Keratinocyte (primary cell): ENCODE data around the gene AFDN. TPM values are rescaled to one million over a fixed set of nuclear protein-coding genes. Genes with fewer than 3 reads are reported as not detected.

Experiments used
- DNase-seq: peaks from one replicate; pipeline ENCODE4 v3.0.0-alpha.2; 2011; ENCODE audit warnings: low read depth, missing footprints, low spot score
- FAIRE-seq: peaks from 2 replicates; lab custom pipeline; 2011; peaks lifted over from hg19 to GRCh38; lab: Jason Lieb, UNC
- H2AFZ ChIP-seq: 2 replicates; pipeline ENCODE4 v1.6.0; 2012; ENCODE audit warnings: low read length, control low read depth, inconsistent platforms; ENCODE audit not compliant: control insufficient read depth
- H3K27ac ChIP-seq: 2 replicates; pipeline ENCODE4 v1.5.1; 2011; ENCODE audit warnings: low read length; ENCODE audit not compliant: control insufficient read depth, insufficient read depth
- H3K27me3 ChIP-seq: 3 replicates; pipeline ENCODE4 v1.6.0; 2011; ENCODE audit warnings: low read length; ENCODE audit not compliant: control insufficient read depth, insufficient read depth; ENCODE audit errors: extremely low read depth
- H3K36me3 ChIP-seq, 2 experiments: 2 replicates in 1 of 2; 3 replicates in 1 of 2; pipeline ENCODE4 v1.5.1; 2011; ENCODE audit warnings: low read length in 2 of 2, mild to moderate bottlenecking in 1 of 2; ENCODE audit not compliant: control insufficient read depth in 2 of 2, insufficient read depth in 2 of 2; ENCODE audit errors: extremely low read depth in 1 of 2
- H3K4me1 ChIP-seq: 3 replicates; pipeline ENCODE4 v1.5.1; 2011; ENCODE audit warnings: low read length; ENCODE audit not compliant: control insufficient read depth, insufficient read depth; ENCODE audit errors: extremely low read depth
- H3K4me2 ChIP-seq: 3 replicates; pipeline ENCODE4 v1.6.0; 2011; ENCODE audit warnings: low read depth, low read length; ENCODE audit not compliant: control insufficient read depth, insufficient read depth; ENCODE audit errors: extremely low read depth
- H3K4me3 ChIP-seq, 3 experiments: fragments of 200-600 bp in 1 of 3; sonication (generic) in 1 of 3; 2 replicates in 2 of 3; 3 replicates in 1 of 3; pipeline ENCODE4 v1.5.1; 2011 to 2016; ENCODE audit warnings: low read length in 3 of 3, mild to moderate bottlenecking in 3 of 3, control low read depth in 2 of 3, inconsistent platforms in 1 of 3, low read depth in 1 of 3, mixed read lengths in 1 of 3, mixed run types in 1 of 3, moderate library complexity in 1 of 3; ENCODE audit not compliant: control insufficient read depth in 2 of 3, insufficient read depth in 2 of 3; ENCODE audit errors: extremely low read depth in 1 of 3
- H3K79me2 ChIP-seq: 2 replicates; pipeline ENCODE4 v1.6.0; 2012; ENCODE audit warnings: low read length; ENCODE audit not compliant: control insufficient read depth, insufficient read depth
- H3K9ac ChIP-seq: 3 replicates; pipeline ENCODE4 v1.6.0; 2011; ENCODE audit warnings: low read length; ENCODE audit not compliant: control insufficient read depth, insufficient read depth; ENCODE audit errors: extremely low read depth
- H3K9me1 ChIP-seq: 3 replicates; pipeline ENCODE4 v1.6.0; 2011; ENCODE audit warnings: low read length; ENCODE audit not compliant: control insufficient read depth, insufficient read depth; ENCODE audit errors: extremely low read depth
- H3K9me3 ChIP-seq: 2 replicates; pipeline ENCODE4 v1.5.1; 2012; ENCODE audit warnings: low read depth, low read length; ENCODE audit not compliant: control insufficient read depth
- H4K20me1 ChIP-seq: 3 replicates; pipeline ENCODE4 v1.6.0; 2011; ENCODE audit warnings: low read length; ENCODE audit not compliant: control insufficient read depth, insufficient read depth; ENCODE audit errors: extremely low read depth
- EZH2 ChIP-seq: IDR thresholded peaks from one replicate; pipeline ENCODE4 v1.6.1; 2012; ENCODE audit warnings: inconsistent platforms, mild to moderate bottlenecking, low read length, moderate library complexity
- dilution Hi-C: fragments of 300-500 bp; cut with MboI; formaldehyde crosslinking; loops from one replicate; pipeline ENCODE4 v1.7.0; 2020; ENCODE audit warnings: low sequenced_read_pairs; ENCODE audit not compliant: extremely low pct_ligation_motif_present
- polyA plus RNA-seq, 5 experiments: library from polyadenylated mRNA; depleted of rRNA in 3 of 5; stranded (reverse) in 3 of 5; stranded (forward) in 1 of 5; unstranded in 1 of 5; fragments of >200 nt; gene quantifications; 1 replicate in 1 of 5; 2 replicates in 3 of 5; 3 replicates in 1 of 5; pipeline versions ENCODE4 v1.2.1 to v1.2.3, GENCODE V29; 2011 to 2012; ENCODE audit warnings: missing spikeins in 2 of 5, low read depth in 1 of 5, low replicate concordance in 1 of 5
- TF ChIP-seq, protein P1 (sequence below), 3 experiments: IDR thresholded peaks in 1 of 3; conservative IDR thresholded peaks in 1 of 3; optimal IDR thresholded peaks in 1 of 3; 2 replicates in 2 of 3; 3 replicates in 1 of 3; pipeline versions ENCODE3 to v1.5.1; 2011; ENCODE audit warnings: low read length in 3 of 3, mild to moderate bottlenecking in 3 of 3, moderate library complexity in 2 of 3, control low read depth in 1 of 3, inconsistent platforms in 1 of 3; ENCODE audit not compliant: insufficient read depth in 2 of 3; ENCODE audit errors: extremely low read depth in 1 of 3

Gene AFDN
- polyA plus RNA-seq, 1 donor (not counting 4 experiments of a cell fraction or from before 2014, with no cell fraction given) = 46.5 TPM

DNA sequence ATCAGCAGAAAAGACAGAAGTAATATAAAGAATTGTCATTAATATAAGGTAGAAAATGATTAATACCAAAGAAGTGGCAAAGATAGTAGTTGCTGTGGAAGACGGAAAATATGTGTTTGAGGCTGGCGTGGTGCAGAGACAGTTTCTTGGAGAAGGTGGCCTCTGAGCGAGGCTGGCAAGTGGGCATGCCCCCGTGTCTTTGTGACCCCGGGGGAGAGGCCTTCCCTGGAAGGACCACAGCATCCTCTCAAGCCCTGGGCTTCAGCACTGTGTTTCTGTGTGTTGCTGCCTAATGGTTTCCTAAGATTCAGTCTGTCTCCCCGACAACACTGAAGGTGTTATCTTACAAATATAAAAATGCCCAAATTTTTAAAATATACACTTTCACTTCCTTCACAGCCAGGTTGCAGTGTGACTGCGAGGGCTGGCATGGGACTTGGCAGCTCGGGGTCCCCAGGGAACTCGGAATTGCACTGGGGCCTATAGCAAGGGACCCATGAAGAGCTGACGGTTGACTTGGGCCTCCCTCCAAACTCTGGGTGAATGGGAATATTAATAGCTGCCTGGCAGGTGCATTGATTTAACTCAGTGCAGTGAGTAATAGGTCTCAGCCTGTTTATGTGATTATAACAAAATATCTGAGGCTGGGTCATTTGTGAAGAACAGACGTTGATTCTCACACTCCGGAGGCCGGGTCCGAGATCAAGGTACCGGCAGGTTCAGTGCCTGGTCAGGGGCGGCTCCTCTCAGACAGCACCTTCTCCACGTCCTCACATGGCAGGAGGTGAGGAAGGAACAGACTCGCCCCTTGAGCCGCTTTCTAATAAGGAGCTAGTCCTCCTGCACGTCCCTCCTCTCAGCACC is 47.4 kb upstream of the AFDN start:
- Histone ChIP-seq H3K27me3 (no peaks in the 10 kb centered on the region), H3K27ac (no peak overlapping the region), H3K36me3 (no peaks in the 10 kb centered on the region), H3K9me1 (no peaks in the 10 kb centered on the region), H4K20me1 (no peaks in the 10 kb centered on the region), H3K9ac (no peak overlapping the region), H3K79me2 (no peaks in the 10 kb centered on the region), H2AFZ (no peak overlapping the region), H3K4me1 (no peaks in the 10 kb centered on the region), H3K9me3 (no peaks in the 10 kb centered on the region), H3K4me2 (no peak overlapping the region), H3K4me3 (no peak overlapping the region)
- no peak for FAIRE-seq
- dilution Hi-C loops = no loop called here
- DNase-seq = no peak
- TF ChIP-seq EZH2 = no peak
- TF ChIP-seq, protein P1, sequence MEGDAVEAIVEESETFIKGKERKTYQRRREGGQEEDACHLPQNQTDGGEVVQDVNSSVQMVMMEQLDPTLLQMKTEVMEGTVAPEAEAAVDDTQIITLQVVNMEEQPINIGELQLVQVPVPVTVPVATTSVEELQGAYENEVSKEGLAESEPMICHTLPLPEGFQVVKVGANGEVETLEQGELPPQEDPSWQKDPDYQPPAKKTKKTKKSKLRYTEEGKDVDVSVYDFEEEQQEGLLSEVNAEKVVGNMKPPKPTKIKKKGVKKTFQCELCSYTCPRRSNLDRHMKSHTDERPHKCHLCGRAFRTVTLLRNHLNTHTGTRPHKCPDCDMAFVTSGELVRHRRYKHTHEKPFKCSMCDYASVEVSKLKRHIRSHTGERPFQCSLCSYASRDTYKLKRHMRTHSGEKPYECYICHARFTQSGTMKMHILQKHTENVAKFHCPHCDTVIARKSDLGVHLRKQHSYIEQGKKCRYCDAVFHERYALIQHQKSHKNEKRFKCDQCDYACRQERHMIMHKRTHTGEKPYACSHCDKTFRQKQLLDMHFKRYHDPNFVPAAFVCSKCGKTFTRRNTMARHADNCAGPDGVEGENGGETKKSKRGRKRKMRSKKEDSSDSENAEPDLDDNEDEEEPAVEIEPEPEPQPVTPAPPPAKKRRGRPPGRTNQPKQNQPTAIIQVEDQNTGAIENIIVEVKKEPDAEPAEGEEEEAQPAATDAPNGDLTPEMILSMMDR (optimal IDR thresholded peaks at IDR 0.05 in 1 of 3, IDR thresholded peaks at IDR 0.05 in 1 of 3, conservative IDR thresholded peaks at IDR 0.05 in 1 of 3; ENCODE audit: extremely low read depth in 1 of 3, insufficient read depth in 2 of 3, low read length in 3 of 3) = no peak

DNA sequence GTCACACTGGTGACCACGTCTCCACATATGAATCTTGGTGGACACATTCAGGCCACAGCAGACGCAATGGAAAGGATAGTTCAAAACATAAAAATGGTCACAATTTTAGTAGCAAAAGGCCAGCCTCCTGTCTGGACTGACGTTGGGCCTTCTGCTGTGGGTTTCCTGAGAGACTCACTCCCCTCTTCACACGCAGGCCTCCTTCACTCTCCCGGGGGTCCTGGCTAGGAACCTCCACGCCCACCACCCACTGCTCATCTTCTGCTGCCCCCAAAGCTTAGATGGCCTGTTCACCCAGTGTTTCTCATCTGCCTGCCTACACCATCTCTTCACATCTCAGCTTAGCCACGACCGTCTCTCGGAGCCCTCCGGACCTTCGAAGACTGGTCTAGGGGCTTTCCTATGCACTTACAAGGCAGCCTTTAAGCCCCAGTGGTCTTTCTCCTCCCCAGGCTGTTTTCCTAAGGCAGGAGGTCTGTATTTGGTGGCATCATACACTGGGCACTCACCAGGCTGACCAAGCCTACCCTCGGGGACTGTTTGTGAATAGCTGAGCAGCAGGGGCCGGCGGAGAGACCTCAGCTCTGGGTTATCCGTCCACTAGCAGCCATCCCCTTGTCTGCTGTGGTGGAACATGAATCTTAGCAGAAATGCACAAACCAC is 46.6 kb upstream of the AFDN start:
- no peaks in the 10 kb centered on the region for H3K4me1 ChIP-seq
- H3K9ac ChIP-seq = no peak overlapping the region
- no peaks in the 10 kb centered on the region for H3K79me2 ChIP-seq
- no peaks in the 10 kb centered on the region for H3K9me3 ChIP-seq
- H3K36me3 ChIP-seq = no peaks in the 10 kb centered on the region
- H3K9me1 ChIP-seq = no peaks in the 10 kb centered on the region
- no peak for DNase-seq
- no peak overlapping the region for H2AFZ ChIP-seq
- TF ChIP-seq EZH2 = no peak
- TF ChIP-seq, protein P1 (optimal IDR thresholded peaks at IDR 0.05 in 1 of 3, IDR thresholded peaks at IDR 0.05 in 1 of 3, conservative IDR thresholded peaks at IDR 0.05 in 1 of 3; ENCODE audit: extremely low read depth in 1 of 3, insufficient read depth in 2 of 3, low read length in 3 of 3) = no peak
- no peaks in the 10 kb centered on the region for H3K27me3 ChIP-seq
- no peak for FAIRE-seq
- no peak overlapping the region for H3K27ac ChIP-seq
- H4K20me1 ChIP-seq = no peaks in the 10 kb centered on the region
- dilution Hi-C loops = no loop called here
- H3K4me3 ChIP-seq = no peak overlapping the region
- H3K4me2 ChIP-seq = no peak overlapping the region
